H9 (cell line): ENCODE results near the gene SP4. TPM values are rescaled to one million over a fixed set of nuclear protein-coding genes. Genes with fewer than 3 reads are reported as not detected.

Experiments used
- DNase-seq: peaks from one replicate; pipeline ENCODE4 v3.0.0-alpha.2; 2017
- H2AFZ ChIP-seq: one replicate; pipeline ENCODE4 v1.6.1; 2013; ENCODE audit warnings: mild to moderate bottlenecking, low read length, control low read depth, moderate library complexity
- H2AK5ac ChIP-seq: 2 replicates; pipeline ENCODE4 v1.6.1; 2013; ENCODE audit warnings: low read length, control low read depth, mixed read lengths; ENCODE audit not compliant: insufficient read length
- H2BK120ac ChIP-seq: one replicate; pipeline ENCODE4 v1.6.1; 2013; ENCODE audit warnings: low read depth, mild to moderate bottlenecking, low read length, control low read depth, inconsistent platforms; ENCODE audit not compliant: poor library complexity, severe bottlenecking
- H2BK12ac ChIP-seq: 2 replicates; pipeline ENCODE4 v1.6.1; 2013; ENCODE audit warnings: low read length, control low read depth, mixed read lengths, low read depth; ENCODE audit not compliant: insufficient read length
- H2BK15ac ChIP-seq: 2 replicates; pipeline ENCODE4 v1.6.1; 2013; ENCODE audit warnings: low read depth, low read length, control low read depth
- H2BK20ac ChIP-seq: one replicate; pipeline ENCODE4 v1.6.1; 2013; ENCODE audit warnings: low read depth, mild to moderate bottlenecking, low read length, control low read depth, inconsistent platforms; ENCODE audit not compliant: poor library complexity, severe bottlenecking
- H2BK5ac ChIP-seq: 2 replicates; pipeline ENCODE4 v1.6.1; 2013; ENCODE audit warnings: low read length, control low read depth, mixed read lengths; ENCODE audit not compliant: insufficient read length
- H3K14ac ChIP-seq: 2 replicates; pipeline ENCODE4 v1.6.1; 2013; ENCODE audit warnings: low read length, control low read depth; ENCODE audit not compliant: insufficient read depth
- H3K18ac ChIP-seq: 2 replicates; pipeline ENCODE4 v1.6.1; 2013; ENCODE audit warnings: low read depth, mild to moderate bottlenecking, mixed read lengths, low read length, control low read depth; ENCODE audit not compliant: insufficient read length
- H3K23ac ChIP-seq: 2 replicates; pipeline ENCODE4 v1.6.1; 2013; ENCODE audit warnings: low read length, control low read depth, mixed read lengths, low read depth; ENCODE audit not compliant: insufficient read length
- H3K23me2 ChIP-seq: 2 replicates; pipeline ENCODE4 v1.6.1; 2013; ENCODE audit warnings: low read depth, mild to moderate bottlenecking, mixed read lengths, low read length, control low read depth; ENCODE audit not compliant: insufficient read length, poor library complexity, severe bottlenecking
- H3K27ac ChIP-seq: 2 replicates; pipeline ENCODE4 v1.5.1; 2013; ENCODE audit warnings: low read length, control low read depth, mixed read lengths, low read depth; ENCODE audit not compliant: insufficient read length
- H3K27me3 ChIP-seq: 2 replicates; pipeline ENCODE4 v1.6.1; 2013; ENCODE audit warnings: low read length, control low read depth, inconsistent platforms; ENCODE audit not compliant: insufficient read depth
- H3K4ac ChIP-seq: 2 replicates; pipeline ENCODE4 v1.6.1; 2013; ENCODE audit warnings: low read depth, mild to moderate bottlenecking, control low read depth, inconsistent platforms, low read length, moderate library complexity
- H3K4me1 ChIP-seq: 2 replicates; pipeline ENCODE4 v1.6.1; 2013; ENCODE audit warnings: low read length, control low read depth, inconsistent platforms; ENCODE audit not compliant: insufficient read depth
- H3K4me2 ChIP-seq: 2 replicates; pipeline ENCODE4 v1.6.1; 2013; ENCODE audit warnings: low read length, control low read depth, mixed read lengths; ENCODE audit not compliant: insufficient read length, insufficient read depth
- H3K56ac ChIP-seq: 2 replicates; pipeline ENCODE4 v1.6.1; 2013; ENCODE audit warnings: low read depth, mild to moderate bottlenecking, mixed read lengths, low read length, control low read depth; ENCODE audit not compliant: insufficient read length
- H3K79me1 ChIP-seq: 2 replicates; pipeline ENCODE4 v1.6.1; 2013; ENCODE audit warnings: low read depth, mild to moderate bottlenecking, moderate library complexity, low read length, control low read depth, inconsistent platforms; ENCODE audit not compliant: insufficient read depth, poor library complexity, severe bottlenecking
- H3K79me2 ChIP-seq: 2 replicates; pipeline ENCODE4 v1.6.1; 2013; ENCODE audit warnings: low read length, control low read depth, inconsistent platforms; ENCODE audit not compliant: insufficient read depth
- H3K9ac ChIP-seq: 2 replicates; pipeline ENCODE4 v1.6.1; 2013; ENCODE audit warnings: low read length, control low read depth, mixed read lengths; ENCODE audit not compliant: insufficient read length; ENCODE audit errors: extremely low read depth
- H3K9me3 ChIP-seq: one replicate; pipeline ENCODE4 v1.6.1; 2013; ENCODE audit warnings: low read depth, low read length, inconsistent platforms; ENCODE audit not compliant: control insufficient read depth
- H3T11ph ChIP-seq: one replicate; pipeline ENCODE4 v1.6.1; 2013; ENCODE audit warnings: mild to moderate bottlenecking, low read length, control low read depth, inconsistent platforms
- H4K20me1 ChIP-seq: one replicate; pipeline ENCODE4 v1.6.1; 2013; ENCODE audit not compliant: control insufficient read depth, insufficient read length, insufficient read depth
- H4K5ac ChIP-seq: 2 replicates; pipeline ENCODE4 v1.6.1; 2013; ENCODE audit warnings: low read depth, mild to moderate bottlenecking, mixed read lengths, low read length, control low read depth; ENCODE audit not compliant: insufficient read length
- H4K8ac ChIP-seq: replicated peaks from 2 replicates; pipeline ENCODE4 v1.6.1; 2013; ENCODE audit warnings: low read length, control low read depth, mixed read lengths, low read depth; ENCODE audit not compliant: insufficient read length
- H4K91ac ChIP-seq: 2 replicates; pipeline ENCODE4 v1.6.1; 2013; ENCODE audit warnings: low read depth, mild to moderate bottlenecking, moderate library complexity, mixed read lengths, low read length, control low read depth; ENCODE audit not compliant: insufficient read length
- H3K27ac Mint-ChIP-seq, 3 experiments: 2 replicates in 2 of 3; 3 replicates in 1 of 3; pipeline ENCODE4 v1.8.0; 2020 to 2021; ENCODE audit warnings: mixed read lengths in 3 of 3, mild to moderate bottlenecking in 1 of 3, moderate library complexity in 1 of 3
- H3K27me3 Mint-ChIP-seq: 2 replicates; pipeline ENCODE4 v1.8.0; 2021; ENCODE audit warnings: low read depth, mild to moderate bottlenecking, moderate library complexity, mixed read lengths
- H3K36me3 Mint-ChIP-seq, 3 experiments: 2 replicates in 2 of 3; 3 replicates in 1 of 3; pipeline ENCODE4 v1.8.0; 2020 to 2021; ENCODE audit warnings: low read depth in 3 of 3, mixed read lengths in 3 of 3; ENCODE audit not compliant: insufficient read depth in 1 of 3
- H3K4me1 Mint-ChIP-seq, 2 experiments: 2 replicates each; pipeline ENCODE4 v1.8.0; 2020; ENCODE audit warnings: mixed read lengths in 2 of 2
- H3K4me3 Mint-ChIP-seq, 2 experiments: 2 replicates in 1 of 2; 3 replicates in 1 of 2; pipeline ENCODE4 v1.8.0; 2020 to 2021; ENCODE audit warnings: mild to moderate bottlenecking in 2 of 2, mixed read lengths in 2 of 2, moderate library complexity in 1 of 2
- H3K9me3 Mint-ChIP-seq, 2 experiments: 2 replicates in 1 of 2; 3 replicates in 1 of 2; pipeline ENCODE4 v1.8.0; 2020; ENCODE audit warnings: mild to moderate bottlenecking in 2 of 2, mixed read lengths in 2 of 2, moderate library complexity in 1 of 2
- WGBS: extraction: QIAGEN DNeasy Blood & Tissue Kit; methylation state at CpG from one replicate; pipeline ENCODE4 v1.1.7; 2013; ENCODE audit warnings: missing lambda C conversion rate, low lambda C conversion rate, mixed read lengths; ENCODE audit not compliant: insufficient read length; ENCODE audit errors: extremely low coverage; 5-methylcytosine and 5-hydroxymethylcytosine counted together
- total RNA-seq: library from RNA; stranded (reverse); gene quantifications from 2 replicates; pipeline ENCODE4 v1.2.1, GENCODE V29; 2021
- TF ChIP-seq, protein P1 (sequence below): fragments of 200-600 bp; sonication (generic); conservative IDR thresholded peaks from 3 replicates; pipeline ENCODE4 v1.8.0; 2021; ENCODE audit warnings: antibody characterized with exemption, mild to moderate bottlenecking

The SP4 gene
- total RNA-seq, 1 experiment from 2014 or later: 19.4 TPM

- no peak overlapping the region for H3K23ac ChIP-seq
- no CpG with 5 or more reads among the region's 3 CpGs for WGBS
- DNase-seq: no peak
- Mint-ChIP-seq H3K9me3 (no peaks in the 10 kb centered on the region), H3K27ac (peak overlapping the region in 1 of 3 experiments; percentile 12; a peak in 1 of 7 replicates), H3K4me3 (no peak overlapping the region), H3K27me3 (peaks cover 20% of the 10 kb centered on the region), H3K4me1 (peaks cover 38 to 41% of the 10 kb centered on the region in 2 experiments), H3K36me3 (peaks cover 0 to 2% (median 0%) of the 10 kb centered on the region in 3 experiments; a peak in 2 of 7 replicates)
- no peak overlapping the region for H3K56ac ChIP-seq
- H4K5ac ChIP-seq: no peak overlapping the region
- H3K23me2 ChIP-seq: peaks cover 4% of the 10 kb centered on the region
- no peaks in the 10 kb centered on the region for H3K79me2 ChIP-seq
- no peaks in the 10 kb centered on the region; the same call in 1 of the 2 replicates for H3K27me3 ChIP-seq
- H2BK15ac ChIP-seq: no peak overlapping the region
- no peaks in the 10 kb centered on the region for H3K79me1 ChIP-seq
- no peak overlapping the region for H3K14ac ChIP-seq
- H4K20me1 ChIP-seq: no peaks in the 10 kb centered on the region
- no peak overlapping the region for H2AK5ac ChIP-seq
- no peaks in the 10 kb centered on the region for H3K9me3 ChIP-seq
- H2AFZ ChIP-seq: no peak overlapping the region
- TF ChIP-seq, protein P1, sequence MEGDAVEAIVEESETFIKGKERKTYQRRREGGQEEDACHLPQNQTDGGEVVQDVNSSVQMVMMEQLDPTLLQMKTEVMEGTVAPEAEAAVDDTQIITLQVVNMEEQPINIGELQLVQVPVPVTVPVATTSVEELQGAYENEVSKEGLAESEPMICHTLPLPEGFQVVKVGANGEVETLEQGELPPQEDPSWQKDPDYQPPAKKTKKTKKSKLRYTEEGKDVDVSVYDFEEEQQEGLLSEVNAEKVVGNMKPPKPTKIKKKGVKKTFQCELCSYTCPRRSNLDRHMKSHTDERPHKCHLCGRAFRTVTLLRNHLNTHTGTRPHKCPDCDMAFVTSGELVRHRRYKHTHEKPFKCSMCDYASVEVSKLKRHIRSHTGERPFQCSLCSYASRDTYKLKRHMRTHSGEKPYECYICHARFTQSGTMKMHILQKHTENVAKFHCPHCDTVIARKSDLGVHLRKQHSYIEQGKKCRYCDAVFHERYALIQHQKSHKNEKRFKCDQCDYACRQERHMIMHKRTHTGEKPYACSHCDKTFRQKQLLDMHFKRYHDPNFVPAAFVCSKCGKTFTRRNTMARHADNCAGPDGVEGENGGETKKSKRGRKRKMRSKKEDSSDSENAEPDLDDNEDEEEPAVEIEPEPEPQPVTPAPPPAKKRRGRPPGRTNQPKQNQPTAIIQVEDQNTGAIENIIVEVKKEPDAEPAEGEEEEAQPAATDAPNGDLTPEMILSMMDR: no peak
- H2BK12ac ChIP-seq: no peak overlapping the region
- no peak overlapping the region for H2BK5ac ChIP-seq
- H3K9ac ChIP-seq: no peak overlapping the region
- no peak overlapping the region for H3T11ph ChIP-seq
- H3K18ac ChIP-seq: no peak overlapping the region
- no peak overlapping the region for H3K4ac ChIP-seq
- H3K4me2 ChIP-seq: no peak overlapping the region
- no peak overlapping the region for H2BK20ac ChIP-seq
- H4K8ac ChIP-seq: no peak overlapping the region
- no peak overlapping the region for H4K91ac ChIP-seq
- no peak overlapping the region for H3K27ac ChIP-seq
- peaks cover 6% of the 10 kb centered on the region for H3K4me1 ChIP-seq
- no peak overlapping the region for H2BK120ac ChIP-seq
Observed at GRCh38 chr7:21548491-21548890, 120.6 kb downstream of the SP4 start.
